ENCODE data around the gene GRIK2.

Gene GRIK2

GRCh38 chr6:101811108-101811507, 417.6 kb downstream of the GRIK2 start:
- no peak for TF ChIP-seq CTCF (IDR thresholded peaks at IDR 0.05; ENCODE audit: control insufficient read depth, extremely low read depth, insufficient read depth)
- no peak for DNase-seq (ENCODE audit: low read depth)
- H3K4me3 ChIP-seq (ENCODE audit: low read depth, low read length) = no peak overlapping the region

- H3K4me3 ChIP-seq (ENCODE audit: low read depth, low read length) = no peak overlapping the region
- no peak for TF ChIP-seq CTCF (IDR thresholded peaks at IDR 0.05; ENCODE audit: control insufficient read depth, extremely low read depth, insufficient read depth)
- no peak for DNase-seq (ENCODE audit: low read depth)
Measured at GRCh38 chr6:101816716-101817115, 423.2 kb downstream of the GRIK2 start.

- no peak for DNase-seq (ENCODE audit: low read depth)
- no peak overlapping the region for H3K4me3 ChIP-seq (ENCODE audit: low read depth, low read length)
- TF ChIP-seq CTCF (IDR thresholded peaks at IDR 0.05; ENCODE audit: control insufficient read depth, extremely low read depth, insufficient read depth) = no peak
Measured at GRCh38 chr6:101818051-101818450, 424.5 kb downstream of the GRIK2 start.

DNA sequence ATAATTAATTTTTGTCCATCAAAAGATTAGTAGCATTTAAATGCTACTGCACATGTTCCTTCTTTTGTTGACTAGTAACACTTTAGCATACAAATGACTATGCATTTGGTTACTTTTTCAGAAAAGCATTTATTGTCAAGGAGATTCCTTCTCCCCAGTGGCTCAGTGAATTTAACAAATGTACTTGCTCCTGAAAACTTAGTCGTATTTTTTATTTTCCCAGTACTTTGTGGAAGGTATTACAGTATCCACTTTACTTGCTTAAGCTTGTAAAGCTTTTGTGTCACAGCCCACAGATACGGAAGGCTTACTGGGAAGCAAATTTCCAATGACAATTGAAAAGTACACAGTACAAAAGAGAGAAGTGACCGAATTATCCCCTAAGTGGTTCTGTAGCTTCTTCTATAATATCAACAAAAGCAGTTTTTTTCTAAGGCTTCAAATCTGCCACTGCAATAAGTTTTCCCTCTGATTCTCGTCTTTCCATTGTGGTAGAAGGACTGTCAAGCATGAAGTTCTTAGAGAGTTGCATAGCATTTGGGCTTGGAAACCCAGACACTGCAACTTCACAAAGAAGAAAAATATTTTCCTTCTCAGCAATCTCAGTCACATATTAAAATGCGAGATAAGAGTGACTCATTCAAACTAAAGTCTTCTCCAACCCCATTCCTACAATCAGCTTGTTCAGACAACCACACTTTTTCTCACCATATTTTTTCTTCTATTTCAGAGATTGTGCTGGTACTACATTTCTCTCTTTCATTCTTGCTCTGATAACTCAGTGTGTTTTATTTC, 431.2 kb downstream of the GRIK2 start:
- TF ChIP-seq CTCF (IDR thresholded peaks at IDR 0.05; ENCODE audit: control insufficient read depth, extremely low read depth, insufficient read depth) = no peak
- DNase-seq (ENCODE audit: low read depth) = no peak
- no peak overlapping the region for H3K4me3 ChIP-seq (ENCODE audit: low read depth, low read length)

- no peak for TF ChIP-seq CTCF (IDR thresholded peaks at IDR 0.05; ENCODE audit: control insufficient read depth, extremely low read depth, insufficient read depth)
- DNase-seq (ENCODE audit: low read depth) = no peak
- no peak overlapping the region for H3K4me3 ChIP-seq (ENCODE audit: low read depth, low read length)
Measured at GRCh38 chr6:101826269-101826668, 432.8 kb downstream of the GRIK2 start.

GRCh38 chr6:101826678-101827077, 433.2 kb downstream of the GRIK2 start:
- no peak overlapping the region for H3K4me3 ChIP-seq (ENCODE audit: low read depth, low read length)
- TF ChIP-seq CTCF (IDR thresholded peaks at IDR 0.05; ENCODE audit: control insufficient read depth, extremely low read depth, insufficient read depth) = no peak
- DNase-seq (ENCODE audit: low read depth) = no peak

GRCh38 chr6:101830501-101831031, 437.1 kb downstream of the GRIK2 start:
- no peak for DNase-seq (ENCODE audit: low read depth)
- no peak overlapping the region for H3K4me3 ChIP-seq (ENCODE audit: low read depth, low read length)
- TF ChIP-seq CTCF (IDR thresholded peaks at IDR 0.05; ENCODE audit: control insufficient read depth, extremely low read depth, insufficient read depth) = no peak

All from LNCaP clone FGC (cell line).